Measurements from ENCODE around the gene MSLN. TPM values are rescaled to one million over a fixed set of nuclear protein-coding genes. Genes with fewer than 3 reads are reported as not detected.
"Not testable (repeated sequence)": the region's sequence is repeated elsewhere in the genome, so short reads cannot be mapped to it uniquely, and the experiment has no call there.

MSLN gene
- total and polyA plus RNA-seq, 2 of the 13 experiments (the other 11 are each of a cell fraction or from before 2014, with no cell fraction given): 2.0 to 2.3 TPM

DNA sequence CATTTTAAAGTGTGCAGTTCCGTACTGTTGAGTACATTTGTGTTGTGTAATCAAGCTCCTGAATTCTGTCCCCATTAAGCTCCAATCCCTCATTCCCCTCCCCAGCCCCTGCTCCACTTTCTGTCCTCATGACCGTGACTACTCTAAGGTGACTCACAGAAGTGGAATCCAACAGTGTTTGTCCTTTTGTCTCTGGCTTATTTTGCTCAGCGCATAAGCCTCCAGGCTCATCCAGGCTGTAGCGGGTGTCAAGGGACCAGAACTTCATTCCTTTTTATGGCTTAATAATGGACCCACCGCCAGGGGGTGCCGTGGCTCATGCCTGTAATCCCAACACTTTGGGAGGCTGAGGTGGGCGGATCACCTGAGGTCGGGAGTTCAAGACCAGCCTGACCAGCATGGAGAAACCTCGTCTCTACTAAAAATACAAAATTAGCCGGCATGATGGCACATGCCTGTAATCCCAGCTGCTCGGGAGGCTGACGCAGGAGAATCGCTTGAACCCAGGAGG is 47.7 kb upstream of the MSLN start (continued):
- TF ChIP-seq EP300 (IDR thresholded peaks at IDR 0.05; ENCODE audit: low read depth in 2 of 2, low read length in 2 of 2) (0 out of 4 replicates have a peak, but pooled peaks of 1 of the 2 experiments have one; percentile 21), EP300 (CRISPR knock-in tag; IDR thresholded peaks at IDR 0.05; ENCODE audit: borderline replicate concordance) (peak; percentile 31; the same call in 1 of the 2 replicates), ZMYM2 (CRISPR knock-in tag; IDR thresholded peaks at IDR 0.05) (peak; percentile 89), XRCC5 (optimal IDR thresholded peaks at IDR 0.05; ENCODE audit: low read length) (peak; percentile 18), FOXO1 (CRISPR knock-in tag; IDR thresholded peaks at IDR 0.05) (peak; percentile 15; the same call in 1 of the 2 replicates), NR2F6 (CRISPR knock-in tag; IDR thresholded peaks at IDR 0.05) (0 out of 2 replicates have a peak, but pooled peaks have one; percentile 20), ELF3 (CRISPR knock-in tag; IDR thresholded peaks at IDR 0.05) (peak; percentile 29; the same call in 1 of the 2 replicates), FOSL1 (CRISPR knock-in tag; IDR thresholded peaks at IDR 0.05; ENCODE audit: borderline replicate concordance) (peak; percentile 63; the same call in 1 of the 2 replicates), TEAD3 (CRISPR knock-in tag; optimal IDR thresholded peaks at IDR 0.05; ENCODE audit: borderline replicate concordance) (peak; percentile 88), KAT8 (CRISPR knock-in tag; IDR thresholded peaks at IDR 0.05) (0 out of 2 replicates have a peak, but pooled peaks have one; percentile 45), RAD21 (CRISPR knock-in tag; IDR thresholded peaks at IDR 0.05) (peak; percentile 61; the same call in 1 of the 2 replicates), FOXA3 (CRISPR knock-in tag; IDR thresholded peaks at IDR 0.05) (peak; percentile 41; the same call in 1 of the 2 replicates), JUNB (CRISPR knock-in tag; IDR thresholded peaks at IDR 0.05; ENCODE audit: borderline replicate concordance) (peak; percentile 36; the same call in 1 of the 2 replicates), CEBPG (CRISPR knock-in tag; IDR thresholded peaks at IDR 0.05) (0 out of 2 replicates have a peak, but pooled peaks have one; percentile 22), HMG20A (CRISPR knock-in tag; IDR thresholded peaks at IDR 0.05; ENCODE audit: borderline replicate concordance) (peak; percentile 31; the same call in 1 of the 2 replicates), JUND (CRISPR knock-in tag; IDR thresholded peaks at IDR 0.05) (0 out of 2 replicates have a peak, but pooled peaks have one; percentile 51), SKI (IDR thresholded peaks at IDR 0.05; ENCODE audit: partially characterized antibody) (peak; percentile 15), ZNF629 (CRISPR knock-in tag; conservative IDR thresholded peaks at IDR 0.05) (0 out of 2 replicates have a peak, but pooled peaks have one; percentile 4), ZNF350 (CRISPR knock-in tag; IDR thresholded peaks at IDR 0.05; ENCODE audit: borderline replicate concordance, low read depth) (peak; percentile 65; the same call in 1 of the 2 replicates), CEBPB (IDR thresholded peaks at IDR 0.05; ENCODE audit: borderline replicate concordance, low read depth, low read length) (peak; percentile 81)
- TF ChIP-seq, protein P1, sequence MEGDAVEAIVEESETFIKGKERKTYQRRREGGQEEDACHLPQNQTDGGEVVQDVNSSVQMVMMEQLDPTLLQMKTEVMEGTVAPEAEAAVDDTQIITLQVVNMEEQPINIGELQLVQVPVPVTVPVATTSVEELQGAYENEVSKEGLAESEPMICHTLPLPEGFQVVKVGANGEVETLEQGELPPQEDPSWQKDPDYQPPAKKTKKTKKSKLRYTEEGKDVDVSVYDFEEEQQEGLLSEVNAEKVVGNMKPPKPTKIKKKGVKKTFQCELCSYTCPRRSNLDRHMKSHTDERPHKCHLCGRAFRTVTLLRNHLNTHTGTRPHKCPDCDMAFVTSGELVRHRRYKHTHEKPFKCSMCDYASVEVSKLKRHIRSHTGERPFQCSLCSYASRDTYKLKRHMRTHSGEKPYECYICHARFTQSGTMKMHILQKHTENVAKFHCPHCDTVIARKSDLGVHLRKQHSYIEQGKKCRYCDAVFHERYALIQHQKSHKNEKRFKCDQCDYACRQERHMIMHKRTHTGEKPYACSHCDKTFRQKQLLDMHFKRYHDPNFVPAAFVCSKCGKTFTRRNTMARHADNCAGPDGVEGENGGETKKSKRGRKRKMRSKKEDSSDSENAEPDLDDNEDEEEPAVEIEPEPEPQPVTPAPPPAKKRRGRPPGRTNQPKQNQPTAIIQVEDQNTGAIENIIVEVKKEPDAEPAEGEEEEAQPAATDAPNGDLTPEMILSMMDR (CRISPR knock-in tag; IDR thresholded peaks at IDR 0.05): peak; percentile 81
- not testable (repeated sequence) for TF ChIP-seq NR2F6 (IDR thresholded peaks at IDR 0.05)
- TF ChIP-seq, protein P2, sequence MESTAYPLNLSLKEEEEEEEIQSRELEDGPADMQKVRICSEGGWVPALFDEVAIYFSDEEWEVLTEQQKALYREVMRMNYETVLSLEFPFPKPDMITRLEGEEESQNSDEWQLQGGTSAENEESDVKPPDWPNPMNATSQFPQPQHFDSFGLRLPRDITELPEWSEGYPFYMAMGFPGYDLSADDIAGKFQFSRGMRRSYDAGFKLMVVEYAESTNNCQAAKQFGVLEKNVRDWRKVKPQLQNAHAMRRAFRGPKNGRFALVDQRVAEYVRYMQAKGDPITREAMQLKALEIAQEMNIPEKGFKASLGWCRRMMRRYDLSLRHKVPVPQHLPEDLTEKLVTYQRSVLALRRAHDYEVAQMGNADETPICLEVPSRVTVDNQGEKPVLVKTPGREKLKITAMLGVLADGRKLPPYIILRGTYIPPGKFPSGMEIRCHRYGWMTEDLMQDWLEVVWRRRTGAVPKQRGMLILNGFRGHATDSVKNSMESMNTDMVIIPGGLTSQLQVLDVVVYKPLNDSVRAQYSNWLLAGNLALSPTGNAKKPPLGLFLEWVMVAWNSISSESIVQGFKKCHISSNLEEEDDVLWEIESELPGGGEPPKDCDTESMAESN (CRISPR knock-in tag; conservative IDR thresholded peaks at IDR 0.05): 0 out of 2 replicates have a peak, but pooled peaks have one; percentile 37
- TF ChIP-seq, protein P3, sequence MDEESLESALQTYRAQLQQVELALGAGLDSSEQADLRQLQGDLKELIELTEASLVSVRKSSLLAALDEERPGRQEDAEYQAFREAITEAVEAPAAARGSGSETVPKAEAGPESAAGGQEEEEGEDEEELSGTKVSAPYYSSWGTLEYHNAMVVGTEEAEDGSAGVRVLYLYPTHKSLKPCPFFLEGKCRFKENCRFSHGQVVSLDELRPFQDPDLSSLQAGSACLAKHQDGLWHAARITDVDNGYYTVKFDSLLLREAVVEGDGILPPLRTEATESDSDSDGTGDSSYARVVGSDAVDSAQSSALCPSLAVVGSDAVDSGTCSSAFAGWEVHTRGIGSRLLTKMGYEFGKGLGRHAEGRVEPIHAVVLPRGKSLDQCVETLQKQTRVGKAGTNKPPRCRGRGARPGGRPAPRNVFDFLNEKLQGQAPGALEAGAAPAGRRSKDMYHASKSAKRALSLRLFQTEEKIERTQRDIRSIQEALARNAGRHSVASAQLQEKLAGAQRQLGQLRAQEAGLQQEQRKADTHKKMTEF (CRISPR knock-in tag; IDR thresholded peaks at IDR 0.05): peak; percentile 67; the same call in 1 of the 2 replicates
- TF ChIP-seq, protein P4, sequence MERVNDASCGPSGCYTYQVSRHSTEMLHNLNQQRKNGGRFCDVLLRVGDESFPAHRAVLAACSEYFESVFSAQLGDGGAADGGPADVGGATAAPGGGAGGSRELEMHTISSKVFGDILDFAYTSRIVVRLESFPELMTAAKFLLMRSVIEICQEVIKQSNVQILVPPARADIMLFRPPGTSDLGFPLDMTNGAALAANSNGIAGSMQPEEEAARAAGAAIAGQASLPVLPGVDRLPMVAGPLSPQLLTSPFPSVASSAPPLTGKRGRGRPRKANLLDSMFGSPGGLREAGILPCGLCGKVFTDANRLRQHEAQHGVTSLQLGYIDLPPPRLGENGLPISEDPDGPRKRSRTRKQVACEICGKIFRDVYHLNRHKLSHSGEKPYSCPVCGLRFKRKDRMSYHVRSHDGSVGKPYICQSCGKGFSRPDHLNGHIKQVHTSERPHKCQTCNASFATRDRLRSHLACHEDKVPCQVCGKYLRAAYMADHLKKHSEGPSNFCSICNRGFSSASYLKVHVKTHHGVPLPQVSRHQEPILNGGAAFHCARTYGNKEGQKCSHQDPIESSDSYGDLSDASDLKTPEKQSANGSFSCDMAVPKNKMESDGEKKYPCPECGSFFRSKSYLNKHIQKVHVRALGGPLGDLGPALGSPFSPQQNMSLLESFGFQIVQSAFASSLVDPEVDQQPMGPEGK (CRISPR knock-in tag; IDR thresholded peaks at IDR 0.05): 0 out of 2 replicates have a peak, but pooled peaks have one; percentile 46

Measured in HepG2 (cell line).